ENCODE measurements around the gene DIP2C. TPM values are rescaled to one million over a fixed set of nuclear protein-coding genes. Genes with fewer than 3 reads are reported as not detected.

The DIP2C gene
- total RNA-seq, 2 donors from 2014 or later, result 9.6 to 11.9 TPM

- Histone ChIP-seq H3K4me3 (no peak overlapping the region), H3K27me3 (no peaks in the 10 kb centered on the region), H3K9me3 (no peaks in the 10 kb centered on the region), H3K36me3 (replicated peaks in 1 of 2; ENCODE audit: insufficient read depth in 1 of 2, low read depth in 2 of 2) (no peaks in the 10 kb centered on the region), H3K27ac (no peak overlapping the region), H3K4me1 (no peaks in the 10 kb centered on the region)
- no peak for TF ChIP-seq POLR2A (IDR thresholded peaks at IDR 0.05)
- no peak for TF ChIP-seq CTCF (IDR thresholded peaks at IDR 0.05)
- intact Hi-C loops (cut with DNase I), result no loop called here
- whole genome bisulfite sequencing, 2 donors, result 94 to 95% methylated on average over 17 of the region's 17 CpGs
- no peak for DNase-seq
- no peak for ATAC-seq
Observed at GRCh38 chr10:290026-290725, 399.3 kb downstream of the DIP2C start.

DNA sequence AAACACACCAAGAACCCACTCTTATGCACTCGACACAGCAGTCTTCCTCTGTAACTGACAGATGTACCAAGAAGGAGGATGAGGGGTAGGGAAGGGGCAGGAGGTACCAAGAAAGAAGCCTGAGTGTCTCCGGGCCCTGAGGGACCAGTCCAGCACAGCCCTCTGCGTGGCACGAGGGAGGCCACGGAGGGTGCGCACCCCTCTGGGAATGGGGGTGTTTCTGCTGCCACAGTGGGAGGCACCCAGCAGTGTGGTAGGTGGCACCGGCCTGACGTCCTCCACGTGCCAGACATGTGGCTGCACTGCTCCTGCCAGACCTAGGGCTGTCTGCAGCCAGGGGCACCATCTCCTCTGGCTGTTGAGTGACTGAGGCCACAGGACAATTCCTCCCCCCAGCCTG is 399.9 kb downstream of the DIP2C start:
- WGBS, 2 donors, result 93 to 98% methylated on average over 5 to 9 of the region's 9 CpGs
- ATAC-seq (no peak), DNase-seq (no peak)
- intact Hi-C loops (cut with DNase I), result no loop called here
- Histone ChIP-seq H3K4me3 (no peak overlapping the region), H3K9me3 (no peaks in the 10 kb centered on the region), H3K36me3 (replicated peaks in 1 of 2; ENCODE audit: insufficient read depth in 1 of 2, low read depth in 2 of 2) (no peaks in the 10 kb centered on the region), H3K27me3 (no peaks in the 10 kb centered on the region), H3K27ac (no peak overlapping the region), H3K4me1 (no peaks in the 10 kb centered on the region)
- TF ChIP-seq CTCF (IDR thresholded peaks at IDR 0.05), result no peak
- TF ChIP-seq POLR2A (IDR thresholded peaks at IDR 0.05), result no peak

DNA sequence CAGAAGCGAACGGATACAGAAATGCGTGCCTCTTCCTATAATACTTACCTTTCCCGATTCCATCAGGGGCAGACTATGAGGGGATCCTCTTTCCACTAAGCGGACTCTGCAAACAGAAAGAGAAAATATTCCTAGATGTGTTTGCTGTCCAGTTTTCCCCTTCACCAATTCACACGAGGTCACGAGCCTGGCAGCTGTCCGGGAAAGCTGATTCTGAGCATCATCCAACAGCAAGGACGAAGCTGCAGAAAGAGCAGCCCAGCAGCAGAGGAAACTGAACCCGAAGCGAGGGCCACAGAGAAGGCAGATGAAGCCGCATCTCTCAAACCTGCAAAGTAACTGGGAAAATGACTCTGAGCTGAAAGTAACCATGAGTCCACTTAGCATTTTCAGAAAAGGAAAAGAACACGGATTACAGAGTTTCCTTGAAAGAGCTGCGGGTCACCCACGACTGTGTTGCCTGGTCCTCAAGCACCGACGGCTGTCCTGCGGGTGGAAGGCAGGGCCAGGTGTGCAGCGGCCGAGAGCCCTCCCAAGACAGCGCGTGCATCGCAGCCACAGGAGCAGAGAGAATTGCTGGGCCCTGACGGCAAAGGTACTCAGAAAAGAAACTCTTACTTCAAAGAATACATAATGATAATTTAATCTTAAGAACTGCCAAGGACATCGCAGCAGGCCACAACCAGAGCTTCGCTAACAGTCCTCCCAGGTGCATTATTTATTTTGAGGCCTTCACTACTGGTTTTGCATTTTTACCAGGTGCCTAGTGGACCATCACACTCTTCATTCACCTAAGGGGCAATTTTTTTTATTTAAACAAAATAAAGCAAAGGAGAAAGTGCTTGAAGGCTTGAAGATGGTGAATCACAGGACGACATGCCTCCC is 400.9 kb downstream of the DIP2C start:
- Histone ChIP-seq H3K27ac (no peak overlapping the region), H3K9me3 (no peaks in the 10 kb centered on the region), H3K4me1 (no peaks in the 10 kb centered on the region), H3K4me3 (no peak overlapping the region), H3K36me3 (replicated peaks in 1 of 2; ENCODE audit: insufficient read depth in 1 of 2, low read depth in 2 of 2) (no peaks in the 10 kb centered on the region), H3K27me3 (no peaks in the 10 kb centered on the region)
- WGBS, 2 donors, result 90 to 95% methylated on average over 27 of the region's 27 CpGs
- TF ChIP-seq POLR2A (IDR thresholded peaks at IDR 0.05) (no peak), CTCF (IDR thresholded peaks at IDR 0.05) (no peak)
- no peak for ATAC-seq
- intact Hi-C loops (cut with DNase I), result no loop called here
- DNase-seq, result no peak

DNA sequence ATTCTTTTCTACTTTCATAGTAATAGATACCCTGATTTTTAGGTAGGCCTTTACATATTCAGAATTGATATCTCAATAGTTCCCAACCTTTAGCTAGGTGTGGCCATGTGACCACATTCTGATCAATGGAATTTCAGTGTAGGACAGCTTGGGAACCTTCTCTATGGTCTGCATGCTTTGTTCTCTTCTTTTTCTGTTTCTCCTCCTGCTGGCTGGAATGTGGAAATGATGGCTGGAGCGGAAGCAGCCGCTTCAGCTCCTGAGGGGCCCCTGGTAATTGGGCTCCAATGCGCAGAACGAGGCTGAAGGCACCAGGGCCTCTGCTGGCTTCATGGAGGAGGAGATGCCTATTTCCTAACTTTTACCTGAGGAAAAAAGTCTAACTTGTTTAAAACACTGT is 401.7 kb downstream of the DIP2C start:
- DNase-seq (no peak), ATAC-seq (no peak)
- no peak for TF ChIP-seq POLR2A (IDR thresholded peaks at IDR 0.05)
- TF ChIP-seq CTCF (IDR thresholded peaks at IDR 0.05), result no peak
- Histone ChIP-seq H3K9me3 (no peaks in the 10 kb centered on the region), H3K4me3 (no peak overlapping the region), H3K27ac (no peak overlapping the region), H3K4me1 (no peaks in the 10 kb centered on the region), H3K36me3 (replicated peaks in 1 of 2; ENCODE audit: insufficient read depth in 1 of 2, low read depth in 2 of 2) (peaks cover 0 to 1% of the 10 kb centered on the region in 2 donors), H3K27me3 (no peaks in the 10 kb centered on the region)
- 95 to 98% methylated on average over 4 of the region's 4 CpGs for WGBS, 2 donors
- intact Hi-C loops (cut with DNase I), result no loop called here
